A172 (cell line): ENCODE results near the gene PDE4D. TPM values are rescaled to one million over a fixed set of nuclear protein-coding genes. Genes with fewer than 3 reads are reported as not detected.

Source experiments
- DNase-seq: peaks from one replicate; pipeline ENCODE4 v3.0.0-alpha.2; 2015; ENCODE audit warnings: low spot score
- total RNA-seq: library from RNA; depleted of rRNA; stranded (reverse); fragments of >200 nt; shearing (Covaris generic); gene quantifications from 2 replicates; pipeline ENCODE4 v1.2.3, GENCODE V29; 2014

The PDE4D gene
- total RNA-seq, 1 experiment from 2014 or later: 7.6 TPM

- DNase-seq: no peak
These were observed 710.8 kb downstream of the PDE4D start for GRCh38 chr5:59182760-59183159.

GRCh38 chr5:59180515-59180914, 713.0 kb downstream of the PDE4D start:
- no peak for DNase-seq

- DNase-seq: no peak
These were observed 713.8 kb downstream of the PDE4D start for GRCh38 chr5:59179704-59180103.

- DNase-seq: no peak
These were observed 715.0 kb downstream of the PDE4D start for GRCh38 chr5:59178482-59178881.

GRCh38 chr5:59178071-59178470, 715.5 kb downstream of the PDE4D start:
- no peak for DNase-seq

GRCh38 chr5:59177644-59178043, 715.9 kb downstream of the PDE4D start:
- DNase-seq: no peak

GRCh38 chr5:59174248-59174844, 719.2 kb downstream of the PDE4D start:
- DNase-seq: peak; percentile 62

GRCh38 chr5:59173578-59173977, 719.9 kb downstream of the PDE4D start:
- no peak for DNase-seq

- DNase-seq: no peak
These were observed 722.4 kb downstream of the PDE4D start for GRCh38 chr5:59171131-59171530.

GRCh38 chr5:59169768-59170150, 723.8 kb downstream of the PDE4D start:
- DNase-seq: no peak

GRCh38 chr5:59169081-59169767, 724.3 kb downstream of the PDE4D start:
- DNase-seq: no peak

- no peak for DNase-seq
These were observed 725.5 kb downstream of the PDE4D start for GRCh38 chr5:59168067-59168466.

GRCh38 chr5:59164041-59164830, 729.3 kb downstream of the PDE4D start:
- DNase-seq: no peak

- DNase-seq: no peak
These were observed 732.1 kb downstream of the PDE4D start for GRCh38 chr5:59161221-59162105.

- DNase-seq: no peak
These were observed 734.7 kb downstream of the PDE4D start for GRCh38 chr5:59158637-59159391.

- no peak for DNase-seq
These were observed 735.4 kb downstream of the PDE4D start for GRCh38 chr5:59158165-59158564.

- DNase-seq: no peak
These were observed 736.5 kb downstream of the PDE4D start for GRCh38 chr5:59157068-59157467.

GRCh38 chr5:59152701-59153245, 740.8 kb downstream of the PDE4D start:
- DNase-seq: no peak

- DNase-seq: no peak
These were observed 742.2 kb downstream of the PDE4D start for GRCh38 chr5:59151162-59151889.

GRCh38 chr5:59149827-59150226, 743.7 kb downstream of the PDE4D start:
- DNase-seq: no peak
